B cell (primary cell): ENCODE measurements around the gene KPNA6. TPM values are rescaled to one million over a fixed set of nuclear protein-coding genes. Genes with fewer than 3 reads are reported as not detected.
"Not testable (repeated sequence)": the region's sequence is repeated elsewhere in the genome, so short reads cannot be mapped to it uniquely, and the experiment has no call there.

Experiments used
- ATAC-seq: fragments of 200-7000 bp; cut with Tn5 transposase; one replicate; pipeline ENCODE4 v1.10.0; 2021; ENCODE audit warnings: low read depth, mild to moderate bottlenecking, moderate number of reproducible peaks, moderate library complexity
- CTCF ChIA-PET: fragments of 350-600 bp; sonication (Branson Sonifier 250); formaldehyde crosslinking; loops from one replicate; lab custom pipeline; 2021; ENCODE audit warnings: antibody characterized with exemption, inconsistent platforms; lab: Charles Lee
- POLR2A ChIA-PET: fragments of 350-600 bp; sonication (Branson Sonifier 250); formaldehyde crosslinking; loops from one replicate; lab custom pipeline; 2021; ENCODE audit warnings: antibody characterized with exemption; lab: Charles Lee
- DNase-seq: peaks from one replicate; pipeline ENCODE4 v3.0.0; 2013
- H2AFZ ChIP-seq: 2 replicates; pipeline ENCODE4 v1.6.1; 2012; ENCODE audit warnings: mild to moderate bottlenecking, low read depth, low read length; ENCODE audit not compliant: insufficient read depth, poor library complexity, severe bottlenecking
- H3K27ac ChIP-seq, 2 donors: 1 replicate in 1 of 2; 2 replicates in 1 of 2; pipeline ENCODE4 v1.5.1; 2012 to 2013; ENCODE audit warnings: low read length in 2 of 2, mild to moderate bottlenecking in 2 of 2, moderate library complexity in 1 of 2
- H3K27me3 ChIP-seq, 4 experiments: fragments of 200-600 bp in 1 of 4; sonication (generic) in 1 of 4; replicated peaks in 1 of 4; 1 replicate in 2 of 4; 2 replicates in 2 of 4; pipeline versions ENCODE4 v1.6.1 to v1.7.0; 2013 to 2016; ENCODE audit warnings: low read length in 3 of 4, mild to moderate bottlenecking in 2 of 4, mixed read lengths in 1 of 4, moderate library complexity in 1 of 4; ENCODE audit not compliant: insufficient read depth in 4 of 4, control insufficient read depth in 3 of 4; ENCODE audit errors: control extremely low read depth in 1 of 4
- H3K36me3 ChIP-seq, 2 experiments: replicated peaks in 1 of 2; 1 replicate in 1 of 2; 2 replicates in 1 of 2; pipeline versions ENCODE4 v1.6.1 to v1.7.1; 2013; ENCODE audit warnings: low read length in 1 of 2; ENCODE audit not compliant: insufficient read depth in 2 of 2, control insufficient read depth in 1 of 2; ENCODE audit errors: control extremely low read depth in 1 of 2, extremely low read depth in 1 of 2
- H3K4me1 ChIP-seq, 2 donors: fragments of 200-600 bp in 1 of 2; sonication (generic) in 1 of 2; 1 replicate in 1 of 2; 2 replicates in 1 of 2; pipeline versions ENCODE4 v1.5.1 to v1.6.1; 2013 to 2017; ENCODE audit warnings: low read length in 2 of 2; ENCODE audit not compliant: control insufficient read depth in 2 of 2, insufficient read depth in 2 of 2
- H3K4me2 ChIP-seq: replicated peaks from 2 replicates; pipeline ENCODE3; 2012; ENCODE audit warnings: mild to moderate bottlenecking, low read depth, low read length; ENCODE audit not compliant: poor library complexity, severe bottlenecking
- H3K4me3 ChIP-seq, 5 experiments: fragments of 200-600 bp in 1 of 5; sonication (generic) in 1 of 5; 1 replicate in 3 of 5; 2 replicates in 2 of 5; pipeline versions ENCODE4 v1.5.1 to v1.7.0; 2011 to 2016; ENCODE audit warnings: low read length in 4 of 5, mild to moderate bottlenecking in 4 of 5, low read depth in 2 of 5, control low read depth in 1 of 5, moderate library complexity in 1 of 5; ENCODE audit not compliant: insufficient read depth in 1 of 5; ENCODE audit errors: control extremely low read depth in 1 of 5, extremely low read depth in 1 of 5
- H3K79me2 ChIP-seq: fragments of 200-600 bp; sonication (generic); one replicate; pipeline ENCODE4 v1.6.0; 2016; ENCODE audit warnings: low read length; ENCODE audit not compliant: control insufficient read depth, insufficient read depth
- H3K9ac ChIP-seq: fragments of 200-600 bp; sonication (generic); 2 replicates; pipeline ENCODE4 v1.6.1; 2017; ENCODE audit warnings: mild to moderate bottlenecking, low read length, moderate library complexity
- H3K9me3 ChIP-seq, 3 donors: one replicate each; pipeline versions ENCODE4 v1.6.1 to v1.7.1; 2013; ENCODE audit warnings: low read length in 2 of 3; ENCODE audit not compliant: control insufficient read depth in 2 of 3, insufficient read depth in 1 of 3; ENCODE audit errors: control extremely low read depth in 1 of 3
- H4K20me1 ChIP-seq: 2 replicates; pipeline ENCODE4 v1.6.0; 2012; ENCODE audit warnings: mild to moderate bottlenecking, low read length; ENCODE audit not compliant: insufficient read depth, control insufficient read depth, poor library complexity, severe bottlenecking
- H3K27ac Mint-ChIP-seq: one replicate; pipeline ENCODE4 v1.8.0; 2021; ENCODE audit warnings: mixed read lengths
- H3K27me3 Mint-ChIP-seq: one replicate; pipeline ENCODE4 v1.8.0; 2021; ENCODE audit warnings: mixed read lengths
- H3K4me1 Mint-ChIP-seq: one replicate; pipeline ENCODE4 v1.8.0; 2021; ENCODE audit warnings: mixed read lengths
- H3K4me3 Mint-ChIP-seq: one replicate; pipeline ENCODE4 v1.8.0; 2021; ENCODE audit warnings: mixed read lengths
- H3K9me3 Mint-ChIP-seq: one replicate; pipeline ENCODE4 v1.8.0; 2022; ENCODE audit warnings: mixed read lengths; ENCODE audit not compliant: insufficient read depth
- CTCF ChIP-seq: fragments of 200-600 bp; IDR thresholded peaks from one replicate; pipeline ENCODE4 v1.8.0; 2022; ENCODE audit warnings: antibody characterized with exemption, mild to moderate bottlenecking
- EZH2 ChIP-seq: IDR thresholded peaks from 2 replicates; pipeline ENCODE4 v1.6.1; 2012; ENCODE audit warnings: borderline replicate concordance, low read depth, mild to moderate bottlenecking, moderate library complexity, low read length; ENCODE audit not compliant: insufficient read depth, poor library complexity, severe bottlenecking
- WGBS: methylation state at CpG from one replicate; pipeline ENCODE4 v1.1.5; 2013; ENCODE audit warnings: missing lambda C conversion rate; ENCODE audit not compliant: insufficient coverage; 5-methylcytosine and 5-hydroxymethylcytosine counted together
- intact Hi-C: fragments of 100-400 bp; cut with micrococcal nuclease; formaldehyde crosslinking; loops from one replicate; pipeline ENCODE4 v1.10.0; 2022
- polyA plus RNA-seq: library from polyadenylated mRNA; depleted of rRNA; stranded (reverse); fragments of >200 nt; gene quantifications from 2 replicates; pipeline ENCODE4 v1.2.3, GENCODE V29; 2012
- total RNA-seq, 2 donors: library from RNA; stranded (reverse); fragments of 120-200 nt in 1 of 2; gene quantifications; 1 replicate in 1 of 2; 2 replicates in 1 of 2; pipeline versions ENCODE4 v1.2.3 to v1.2.4, GENCODE V29; 2013 to 2022

The KPNA6 gene
- total and polyA plus RNA-seq, 2 donors (not counting 1 experiment from before 2014, with no cell fraction given) = 14.0 to 49.9 TPM

DNA sequence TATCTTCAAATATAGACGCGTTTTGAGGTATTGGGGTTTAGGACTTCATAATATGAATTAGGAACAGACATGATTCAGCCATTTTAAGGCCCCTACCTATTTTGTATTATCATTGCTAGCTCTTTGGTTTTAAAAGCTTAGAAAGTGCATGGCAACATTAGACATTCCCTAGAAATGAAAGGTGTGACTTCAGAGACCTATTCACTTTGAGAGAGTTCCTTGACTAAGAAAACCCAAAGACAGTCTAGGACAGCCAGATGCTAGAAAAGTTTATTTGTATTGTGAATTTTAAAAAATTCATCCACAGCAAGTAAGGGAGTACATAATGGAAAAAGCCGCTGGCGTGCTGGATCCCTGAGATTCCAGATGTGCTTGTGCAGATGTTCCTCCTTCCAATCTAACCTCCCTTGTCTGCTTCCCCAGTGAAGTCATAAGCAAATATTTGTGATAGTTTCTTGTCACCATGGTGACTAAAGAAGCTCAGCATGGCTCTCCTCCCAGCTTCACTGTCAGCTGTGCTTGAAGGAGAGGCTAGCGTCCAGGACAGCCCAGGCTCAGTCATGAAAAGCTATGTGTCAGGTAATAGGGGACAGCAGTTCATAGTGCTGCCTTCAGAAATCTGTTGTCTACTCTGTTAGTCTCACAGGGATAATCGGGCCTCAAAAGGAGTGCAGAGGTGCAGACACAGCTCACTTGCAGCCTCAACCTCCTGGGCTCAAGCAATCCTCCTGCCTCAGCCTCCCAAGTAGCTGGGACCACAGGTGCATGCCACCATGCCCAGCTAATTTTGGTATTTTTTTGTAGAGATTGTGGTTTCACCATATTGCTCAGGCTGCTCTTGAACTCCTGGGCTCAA, 34.8 kb downstream of the KPNA6 start:
- H3K27me3 Mint-ChIP-seq = no peaks in the 10 kb centered on the region
- DNase-seq = no peak
- ATAC-seq = no peak
- intact Hi-C loops = no loop called here
- no peak overlapping the region for H3K27ac ChIP-seq
- H4K20me1 ChIP-seq = peaks cover 49% of the 10 kb centered on the region
- ChIA-PET CTCF (interaction anchor here (0.6 to 1.3 kb wide), 3 partner anchors 9 to 152 kb away, joined by 3 to 5 read pairs (median 3); no protein-coding TSS in a partner anchor), POLR2A (interaction anchor here (0.5 kb wide), 1 partner anchor 8 kb away, joined by 3 read pairs; no protein-coding TSS in a partner anchor)
- H3K79me2 ChIP-seq = peaks cover 88% of the 10 kb centered on the region
- no peak overlapping the region for H2AFZ ChIP-seq
- H3K4me3 ChIP-seq = no peak overlapping the region
- no peak overlapping the region for H3K4me2 ChIP-seq
- H3K9me3 Mint-ChIP-seq = no peaks in the 10 kb centered on the region
- 92% methylated on average over 2 of the region's 6 CpGs for WGBS
- H3K4me1 Mint-ChIP-seq = peaks cover 49% of the 10 kb centered on the region
- TF ChIP-seq CTCF (no peak), EZH2 (no peak)
- peaks cover 0 to 1% of the 10 kb centered on the region in 2 experiments for H3K36me3 ChIP-seq
- H3K9ac ChIP-seq = no peak overlapping the region
- peaks cover 0 to 15% (median 2%) of the 10 kb centered on the region in 3 donors for H3K9me3 ChIP-seq
- no peak overlapping the region for H3K4me3 Mint-ChIP-seq
- H3K4me1 ChIP-seq = peaks cover 5 to 6% of the 10 kb centered on the region in 2 donors
- peak overlapping the region; percentile 69 for H3K27ac Mint-ChIP-seq
- H3K27me3 ChIP-seq = no peaks in the 10 kb centered on the region

GRCh38 chr1:32143302-32143695, 35.4 kb downstream of the KPNA6 start:
- H3K9me3 Mint-ChIP-seq, H2AFZ ChIP-seq, H3K4me3 ChIP-seq, intact Hi-C loops, H3K27ac ChIP-seq, DNase-seq, H3K4me1 ChIP-seq, H3K27me3 ChIP-seq, H3K36me3 ChIP-seq, H3K9ac ChIP-seq, H3K27me3 Mint-ChIP-seq, H3K4me2 ChIP-seq, H3K4me3 Mint-ChIP-seq, ATAC-seq, H3K27ac Mint-ChIP-seq: not testable (repeated sequence)
- Histone ChIP-seq H3K79me2 (peaks cover 88% of the 10 kb centered on the region), H3K9me3 (peaks cover 0 to 21% (median 7%) of the 10 kb centered on the region in 3 donors), H4K20me1 (peaks cover 49% of the 10 kb centered on the region)
- POLR2A ChIA-PET = interaction anchor here (0.5 kb wide), 1 partner anchor 9 kb away, joined by 3 read pairs; no protein-coding TSS in a partner anchor
- peaks cover 47% of the 10 kb centered on the region for H3K4me1 Mint-ChIP-seq
- WGBS = no CpG with 5 or more reads among the region's 4 CpGs
- CTCF ChIA-PET = interaction anchor here (1.3 kb wide), 1 partner anchor 32 kb away, joined by 3 read pairs; no protein-coding TSS in a partner anchor
